B cell (primary cell): ENCODE measurements around the gene NHSL1. TPM values are rescaled to one million over a fixed set of nuclear protein-coding genes. Genes with fewer than 3 reads are reported as not detected.

Source experiments
- ATAC-seq: fragments of 200-7000 bp; cut with Tn5 transposase; one replicate; pipeline ENCODE4 v1.10.0; 2021; ENCODE audit warnings: low read depth, mild to moderate bottlenecking, moderate number of reproducible peaks, moderate library complexity
- CTCF ChIA-PET: fragments of 350-600 bp; sonication (Branson Sonifier 250); formaldehyde crosslinking; loops from one replicate; lab custom pipeline; 2021; ENCODE audit warnings: antibody characterized with exemption, inconsistent platforms; lab: Charles Lee
- POLR2A ChIA-PET: fragments of 350-600 bp; sonication (Branson Sonifier 250); formaldehyde crosslinking; loops from one replicate; lab custom pipeline; 2021; ENCODE audit warnings: antibody characterized with exemption; lab: Charles Lee
- DNase-seq: peaks from one replicate; pipeline ENCODE4 v3.0.0; 2013
- H2AFZ ChIP-seq: 2 replicates; pipeline ENCODE4 v1.6.1; 2012; ENCODE audit warnings: mild to moderate bottlenecking, low read depth, low read length; ENCODE audit not compliant: insufficient read depth, poor library complexity, severe bottlenecking
- H3K27ac ChIP-seq, 2 donors: 1 replicate in 1 of 2; 2 replicates in 1 of 2; pipeline ENCODE4 v1.5.1; 2012 to 2013; ENCODE audit warnings: low read length in 2 of 2, mild to moderate bottlenecking in 2 of 2, moderate library complexity in 1 of 2
- H3K27me3 ChIP-seq, 4 experiments: fragments of 200-600 bp in 1 of 4; sonication (generic) in 1 of 4; replicated peaks in 1 of 4; 1 replicate in 2 of 4; 2 replicates in 2 of 4; pipeline versions ENCODE4 v1.6.1 to v1.7.0; 2013 to 2016; ENCODE audit warnings: low read length in 3 of 4, mild to moderate bottlenecking in 2 of 4, mixed read lengths in 1 of 4, moderate library complexity in 1 of 4; ENCODE audit not compliant: insufficient read depth in 4 of 4, control insufficient read depth in 3 of 4; ENCODE audit errors: control extremely low read depth in 1 of 4
- H3K36me3 ChIP-seq, 2 experiments: replicated peaks in 1 of 2; 1 replicate in 1 of 2; 2 replicates in 1 of 2; pipeline versions ENCODE4 v1.6.1 to v1.7.1; 2013; ENCODE audit warnings: low read length in 1 of 2; ENCODE audit not compliant: insufficient read depth in 2 of 2, control insufficient read depth in 1 of 2; ENCODE audit errors: control extremely low read depth in 1 of 2, extremely low read depth in 1 of 2
- H3K4me1 ChIP-seq, 2 donors: fragments of 200-600 bp in 1 of 2; sonication (generic) in 1 of 2; 1 replicate in 1 of 2; 2 replicates in 1 of 2; pipeline versions ENCODE4 v1.5.1 to v1.6.1; 2013 to 2017; ENCODE audit warnings: low read length in 2 of 2; ENCODE audit not compliant: control insufficient read depth in 2 of 2, insufficient read depth in 2 of 2
- H3K4me2 ChIP-seq: replicated peaks from 2 replicates; pipeline ENCODE3; 2012; ENCODE audit warnings: mild to moderate bottlenecking, low read depth, low read length; ENCODE audit not compliant: poor library complexity, severe bottlenecking
- H3K4me3 ChIP-seq, 5 experiments: fragments of 200-600 bp in 1 of 5; sonication (generic) in 1 of 5; 1 replicate in 3 of 5; 2 replicates in 2 of 5; pipeline versions ENCODE4 v1.5.1 to v1.7.0; 2011 to 2016; ENCODE audit warnings: low read length in 4 of 5, mild to moderate bottlenecking in 4 of 5, low read depth in 2 of 5, control low read depth in 1 of 5, moderate library complexity in 1 of 5; ENCODE audit not compliant: insufficient read depth in 1 of 5; ENCODE audit errors: control extremely low read depth in 1 of 5, extremely low read depth in 1 of 5
- H3K79me2 ChIP-seq: fragments of 200-600 bp; sonication (generic); one replicate; pipeline ENCODE4 v1.6.0; 2016; ENCODE audit warnings: low read length; ENCODE audit not compliant: control insufficient read depth, insufficient read depth
- H3K9ac ChIP-seq: fragments of 200-600 bp; sonication (generic); 2 replicates; pipeline ENCODE4 v1.6.1; 2017; ENCODE audit warnings: mild to moderate bottlenecking, low read length, moderate library complexity
- H3K9me3 ChIP-seq, 3 donors: one replicate each; pipeline versions ENCODE4 v1.6.1 to v1.7.1; 2013; ENCODE audit warnings: low read length in 2 of 3; ENCODE audit not compliant: control insufficient read depth in 2 of 3, insufficient read depth in 1 of 3; ENCODE audit errors: control extremely low read depth in 1 of 3
- H4K20me1 ChIP-seq: 2 replicates; pipeline ENCODE4 v1.6.0; 2012; ENCODE audit warnings: mild to moderate bottlenecking, low read length; ENCODE audit not compliant: insufficient read depth, control insufficient read depth, poor library complexity, severe bottlenecking
- H3K27ac Mint-ChIP-seq: one replicate; pipeline ENCODE4 v1.8.0; 2021; ENCODE audit warnings: mixed read lengths
- H3K27me3 Mint-ChIP-seq: one replicate; pipeline ENCODE4 v1.8.0; 2021; ENCODE audit warnings: mixed read lengths
- H3K4me1 Mint-ChIP-seq: one replicate; pipeline ENCODE4 v1.8.0; 2021; ENCODE audit warnings: mixed read lengths
- H3K4me3 Mint-ChIP-seq: one replicate; pipeline ENCODE4 v1.8.0; 2021; ENCODE audit warnings: mixed read lengths
- H3K9me3 Mint-ChIP-seq: one replicate; pipeline ENCODE4 v1.8.0; 2022; ENCODE audit warnings: mixed read lengths; ENCODE audit not compliant: insufficient read depth
- EZH2 ChIP-seq: IDR thresholded peaks from 2 replicates; pipeline ENCODE4 v1.6.1; 2012; ENCODE audit warnings: borderline replicate concordance, low read depth, mild to moderate bottlenecking, moderate library complexity, low read length; ENCODE audit not compliant: insufficient read depth, poor library complexity, severe bottlenecking
- WGBS: methylation state at CpG from one replicate; pipeline ENCODE4 v1.1.5; 2013; ENCODE audit warnings: missing lambda C conversion rate; ENCODE audit not compliant: insufficient coverage; 5-methylcytosine and 5-hydroxymethylcytosine counted together
- intact Hi-C: fragments of 100-400 bp; cut with micrococcal nuclease; formaldehyde crosslinking; loops from one replicate; pipeline ENCODE4 v1.10.0; 2022
- polyA plus RNA-seq: library from polyadenylated mRNA; depleted of rRNA; stranded (reverse); fragments of >200 nt; gene quantifications from 2 replicates; pipeline ENCODE4 v1.2.3, GENCODE V29; 2012
- total RNA-seq, 2 donors: library from RNA; stranded (reverse); fragments of 120-200 nt in 1 of 2; gene quantifications; 1 replicate in 1 of 2; 2 replicates in 1 of 2; pipeline versions ENCODE4 v1.2.3 to v1.2.4, GENCODE V29; 2013 to 2022
- TF ChIP-seq, protein P1 (sequence below): fragments of 200-600 bp; IDR thresholded peaks from one replicate; pipeline ENCODE4 v1.8.0; 2022; ENCODE audit warnings: antibody characterized with exemption, mild to moderate bottlenecking

Gene NHSL1
- total and polyA plus RNA-seq, 2 donors (not counting 1 experiment from before 2014, with no cell fraction given) = 0.04 to 0.10 TPM

DNA sequence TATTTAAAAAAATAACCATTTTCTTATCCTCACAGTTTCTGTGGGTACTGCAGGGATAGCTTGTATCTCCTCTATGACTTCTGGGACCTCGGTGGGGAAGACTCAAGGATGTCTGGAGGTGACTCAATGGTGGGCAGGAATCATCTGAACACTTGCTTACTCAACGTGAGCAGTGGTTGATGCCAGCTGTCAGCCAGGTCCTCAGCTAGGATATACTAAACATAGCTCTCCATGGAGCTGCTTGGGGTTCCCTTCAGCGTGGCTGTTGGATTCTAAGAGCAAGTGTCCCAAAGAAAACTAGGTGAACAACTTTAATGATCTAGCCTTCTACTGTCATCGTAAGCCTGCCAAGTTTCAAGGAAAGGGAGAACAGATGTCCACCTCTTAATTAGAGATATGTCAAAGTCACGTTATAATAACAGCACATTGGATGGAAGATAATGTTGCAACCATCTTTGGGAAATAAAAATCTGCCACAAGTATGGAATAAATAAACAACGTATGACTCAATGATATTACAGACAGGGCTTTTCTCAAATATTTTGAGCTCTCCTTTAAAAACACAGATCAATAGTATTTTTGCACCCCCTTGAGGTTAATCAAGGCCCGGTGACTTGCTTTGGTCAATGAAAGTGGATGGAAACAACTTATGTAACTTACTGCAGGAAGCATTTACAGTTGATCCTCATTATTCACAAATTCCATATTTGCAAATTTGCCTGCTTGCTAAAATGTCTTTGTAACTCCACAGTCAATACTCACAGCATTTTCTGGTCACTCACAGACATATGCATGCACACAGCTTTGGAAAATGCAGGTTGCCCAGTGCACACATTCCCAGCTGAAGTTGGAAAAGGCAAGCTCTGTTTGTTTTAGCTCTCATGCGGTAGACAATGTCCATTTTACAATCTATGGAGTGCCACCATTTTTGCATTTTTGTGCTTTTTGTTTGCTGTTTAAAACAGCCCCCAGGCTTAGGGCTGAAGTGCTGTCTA lies 101.9 kb downstream of the NHSL1 start:
- intact Hi-C loops = no loop called here
- H3K9me3 ChIP-seq = no peaks in the 10 kb centered on the region
- H3K36me3 ChIP-seq = no peaks in the 10 kb centered on the region
- no peak overlapping the region for H3K27ac ChIP-seq
- Mint-ChIP-seq H3K27me3 (no peaks in the 10 kb centered on the region), H3K4me1 (peaks cover 29% of the 10 kb centered on the region), H3K9me3 (no peaks in the 10 kb centered on the region), H3K4me3 (no peak overlapping the region), H3K27ac (no peak overlapping the region)
- ChIA-PET CTCF (interaction anchor here (1.2 kb wide), 1 partner anchor 281 kb away, joined by 4 read pairs; no protein-coding TSS in a partner anchor), POLR2A (no interaction called here)
- H3K4me1 ChIP-seq = peaks cover 19 to 21% of the 10 kb centered on the region in 2 donors
- DNase-seq (no peak), ATAC-seq (no peak)
- no peaks in the 10 kb centered on the region for H4K20me1 ChIP-seq
- H3K4me2 ChIP-seq = no peak overlapping the region
- 83% methylated on average over 4 of the region's 8 CpGs for WGBS
- no peak overlapping the region for H3K9ac ChIP-seq
- no peak overlapping the region for H2AFZ ChIP-seq
- TF ChIP-seq, protein P1, sequence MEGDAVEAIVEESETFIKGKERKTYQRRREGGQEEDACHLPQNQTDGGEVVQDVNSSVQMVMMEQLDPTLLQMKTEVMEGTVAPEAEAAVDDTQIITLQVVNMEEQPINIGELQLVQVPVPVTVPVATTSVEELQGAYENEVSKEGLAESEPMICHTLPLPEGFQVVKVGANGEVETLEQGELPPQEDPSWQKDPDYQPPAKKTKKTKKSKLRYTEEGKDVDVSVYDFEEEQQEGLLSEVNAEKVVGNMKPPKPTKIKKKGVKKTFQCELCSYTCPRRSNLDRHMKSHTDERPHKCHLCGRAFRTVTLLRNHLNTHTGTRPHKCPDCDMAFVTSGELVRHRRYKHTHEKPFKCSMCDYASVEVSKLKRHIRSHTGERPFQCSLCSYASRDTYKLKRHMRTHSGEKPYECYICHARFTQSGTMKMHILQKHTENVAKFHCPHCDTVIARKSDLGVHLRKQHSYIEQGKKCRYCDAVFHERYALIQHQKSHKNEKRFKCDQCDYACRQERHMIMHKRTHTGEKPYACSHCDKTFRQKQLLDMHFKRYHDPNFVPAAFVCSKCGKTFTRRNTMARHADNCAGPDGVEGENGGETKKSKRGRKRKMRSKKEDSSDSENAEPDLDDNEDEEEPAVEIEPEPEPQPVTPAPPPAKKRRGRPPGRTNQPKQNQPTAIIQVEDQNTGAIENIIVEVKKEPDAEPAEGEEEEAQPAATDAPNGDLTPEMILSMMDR = no peak
- no peak for TF ChIP-seq EZH2
- no peaks in the 10 kb centered on the region for H3K27me3 ChIP-seq
- H3K79me2 ChIP-seq = no peaks in the 10 kb centered on the region
- no peak overlapping the region for H3K4me3 ChIP-seq

DNA sequence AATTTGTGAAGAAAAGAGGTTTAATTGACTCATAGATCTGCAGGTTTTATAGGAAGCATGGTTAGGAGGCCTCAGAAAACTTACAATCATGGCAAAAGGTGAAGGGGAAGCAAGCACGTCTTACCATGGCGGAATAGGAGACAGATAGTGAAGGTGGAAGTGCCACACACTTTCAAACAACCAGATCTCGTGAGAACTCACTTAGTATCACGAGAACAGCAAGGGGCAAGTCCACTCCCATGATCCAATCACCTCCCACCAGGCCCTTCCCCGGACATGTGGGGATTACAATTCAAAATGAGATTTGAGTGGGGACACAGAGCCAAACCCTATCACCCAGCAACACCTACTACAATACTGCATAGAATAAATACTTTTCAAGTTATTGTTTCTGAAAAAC lies 102.6 kb downstream of the NHSL1 start:
- intact Hi-C loops = no loop called here
- ATAC-seq (no peak), DNase-seq (no peak)
- WGBS = no CpG with 5 or more reads among the region's 5 CpGs
- no peak overlapping the region for H3K4me2 ChIP-seq
- no peak overlapping the region for H3K9ac ChIP-seq
- H3K4me3 Mint-ChIP-seq = no peak overlapping the region
- no peaks in the 10 kb centered on the region for H3K79me2 ChIP-seq
- H3K27ac Mint-ChIP-seq = no peak overlapping the region
- ChIA-PET POLR2A (no interaction called here), CTCF (interaction anchor here (1.2 kb wide), 1 partner anchor 280 kb away, joined by 4 read pairs; no protein-coding TSS in a partner anchor)
- no peak overlapping the region for H2AFZ ChIP-seq
- no peak for TF ChIP-seq EZH2
- TF ChIP-seq, protein P1 = no peak
- no peaks in the 10 kb centered on the region for H3K9me3 ChIP-seq
- no peak overlapping the region for H3K4me3 ChIP-seq
- no peak overlapping the region for H3K27ac ChIP-seq
- H3K4me1 ChIP-seq = peaks cover 19 to 21% of the 10 kb centered on the region in 2 donors
- H4K20me1 ChIP-seq = no peaks in the 10 kb centered on the region
- H3K9me3 Mint-ChIP-seq = no peaks in the 10 kb centered on the region
- no peaks in the 10 kb centered on the region for H3K27me3 ChIP-seq
- H3K36me3 ChIP-seq = no peaks in the 10 kb centered on the region
- peaks cover 27% of the 10 kb centered on the region for H3K4me1 Mint-ChIP-seq
- H3K27me3 Mint-ChIP-seq = no peaks in the 10 kb centered on the region
